ENCODE measurements around the gene CRYGN. TPM values are rescaled to one million over a fixed set of nuclear protein-coding genes. Genes with fewer than 3 reads are reported as not detected.
A peak's percentile ranks its signal among the peaks of the same experiment; 100 is the strongest.

The CRYGN gene
- total and polyA plus RNA-seq, 4 donors: under 0.01 to 0.02 TPM; not detected in 2

DNA sequence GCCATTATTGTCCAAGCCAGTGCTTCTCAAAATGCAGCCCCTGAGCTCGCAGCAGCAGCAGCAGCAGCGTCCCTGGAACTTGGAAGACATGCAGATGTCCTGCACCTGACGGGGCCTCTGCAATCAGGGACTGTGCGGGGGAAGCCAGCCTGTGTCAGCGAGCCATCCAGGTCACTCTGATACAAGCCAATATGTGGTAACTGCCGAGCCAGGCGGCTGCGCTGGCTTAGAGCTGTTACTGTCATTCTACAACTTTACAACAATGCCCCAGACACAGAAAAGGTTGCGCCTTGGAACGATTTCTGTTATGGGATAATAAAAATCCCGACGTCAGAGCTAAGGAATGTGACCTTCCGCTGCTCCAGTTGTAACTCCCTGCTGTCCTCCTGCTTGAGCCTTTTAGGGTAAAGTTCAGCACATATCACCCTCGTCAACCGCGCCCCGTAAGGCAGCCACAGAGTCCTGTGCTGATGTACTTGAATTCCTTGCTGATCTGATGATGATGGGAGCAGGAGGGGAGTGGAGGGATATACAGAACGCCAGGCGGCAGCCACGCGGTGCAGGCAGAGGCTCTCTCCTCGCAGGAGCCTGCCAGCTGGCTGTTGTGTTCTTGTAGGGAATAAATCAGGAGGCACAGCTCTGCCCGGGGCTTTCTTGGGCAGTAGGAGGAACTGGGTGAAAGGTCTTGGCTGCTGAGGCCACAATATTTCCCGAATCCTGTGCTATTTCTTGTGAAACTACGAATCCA lies 20.0 kb upstream of the CRYGN start:
- TF ChIP-seq EGR1 (IDR thresholded peaks at IDR 0.05; ENCODE audit: low read depth in 2 of 2) (no peak), YY1 (IDR thresholded peaks at IDR 0.05) (no peak), RXRA (IDR thresholded peaks at IDR 0.05) (peak; percentile 83 to 85), SP1 (IDR thresholded peaks at IDR 0.05) (peak; percentile 89), FOXA2 (IDR thresholded peaks at IDR 0.05) (peak; percentile 17), NR2F2 (IDR thresholded peaks at IDR 0.05) (peak; percentile 91), FOXA1 (IDR thresholded peaks at IDR 0.05) (no peak), RAD21 (IDR thresholded peaks at IDR 0.05) (peak; percentile 57 to 63), HNF4A (conservative IDR thresholded peaks at IDR 0.05) (peak; percentile 32 to 60), GABPA (IDR thresholded peaks at IDR 0.05 in 1 of 2, conservative IDR thresholded peaks at IDR 0.05 in 1 of 2) (no peak), JUND (IDR thresholded peaks at IDR 0.05) (peak; percentile 76 to 79), HNF4G (IDR thresholded peaks at IDR 0.05) (no peak), TAF1 (conservative IDR thresholded peaks at IDR 0.05) (no peak)
- TF ChIP-seq, protein P1, sequence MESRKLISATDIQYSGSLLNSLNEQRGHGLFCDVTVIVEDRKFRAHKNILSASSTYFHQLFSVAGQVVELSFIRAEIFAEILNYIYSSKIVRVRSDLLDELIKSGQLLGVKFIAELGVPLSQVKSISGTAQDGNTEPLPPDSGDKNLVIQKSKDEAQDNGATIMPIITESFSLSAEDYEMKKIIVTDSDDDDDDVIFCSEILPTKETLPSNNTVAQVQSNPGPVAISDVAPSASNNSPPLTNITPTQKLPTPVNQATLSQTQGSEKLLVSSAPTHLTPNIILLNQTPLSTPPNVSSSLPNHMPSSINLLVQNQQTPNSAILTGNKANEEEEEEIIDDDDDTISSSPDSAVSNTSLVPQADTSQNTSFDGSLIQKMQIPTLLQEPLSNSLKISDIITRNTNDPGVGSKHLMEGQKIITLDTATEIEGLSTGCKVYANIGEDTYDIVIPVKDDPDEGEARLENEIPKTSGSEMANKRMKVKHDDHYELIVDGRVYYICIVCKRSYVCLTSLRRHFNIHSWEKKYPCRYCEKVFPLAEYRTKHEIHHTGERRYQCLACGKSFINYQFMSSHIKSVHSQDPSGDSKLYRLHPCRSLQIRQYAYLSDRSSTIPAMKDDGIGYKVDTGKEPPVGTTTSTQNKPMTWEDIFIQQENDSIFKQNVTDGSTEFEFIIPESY (IDR thresholded peaks at IDR 0.05): no peak
- TF ChIP-seq, protein P2, sequence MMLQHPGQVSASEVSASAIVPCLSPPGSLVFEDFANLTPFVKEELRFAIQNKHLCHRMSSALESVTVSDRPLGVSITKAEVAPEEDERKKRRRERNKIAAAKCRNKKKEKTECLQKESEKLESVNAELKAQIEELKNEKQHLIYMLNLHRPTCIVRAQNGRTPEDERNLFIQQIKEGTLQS (IDR thresholded peaks at IDR 0.05): no peak
- TF ChIP-seq, protein P3, sequence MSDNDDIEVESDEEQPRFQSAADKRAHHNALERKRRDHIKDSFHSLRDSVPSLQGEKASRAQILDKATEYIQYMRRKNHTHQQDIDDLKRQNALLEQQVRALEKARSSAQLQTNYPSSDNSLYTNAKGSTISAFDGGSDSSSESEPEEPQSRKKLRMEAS (IDR thresholded peaks at IDR 0.05): no peak
- TF ChIP-seq, protein P4, sequence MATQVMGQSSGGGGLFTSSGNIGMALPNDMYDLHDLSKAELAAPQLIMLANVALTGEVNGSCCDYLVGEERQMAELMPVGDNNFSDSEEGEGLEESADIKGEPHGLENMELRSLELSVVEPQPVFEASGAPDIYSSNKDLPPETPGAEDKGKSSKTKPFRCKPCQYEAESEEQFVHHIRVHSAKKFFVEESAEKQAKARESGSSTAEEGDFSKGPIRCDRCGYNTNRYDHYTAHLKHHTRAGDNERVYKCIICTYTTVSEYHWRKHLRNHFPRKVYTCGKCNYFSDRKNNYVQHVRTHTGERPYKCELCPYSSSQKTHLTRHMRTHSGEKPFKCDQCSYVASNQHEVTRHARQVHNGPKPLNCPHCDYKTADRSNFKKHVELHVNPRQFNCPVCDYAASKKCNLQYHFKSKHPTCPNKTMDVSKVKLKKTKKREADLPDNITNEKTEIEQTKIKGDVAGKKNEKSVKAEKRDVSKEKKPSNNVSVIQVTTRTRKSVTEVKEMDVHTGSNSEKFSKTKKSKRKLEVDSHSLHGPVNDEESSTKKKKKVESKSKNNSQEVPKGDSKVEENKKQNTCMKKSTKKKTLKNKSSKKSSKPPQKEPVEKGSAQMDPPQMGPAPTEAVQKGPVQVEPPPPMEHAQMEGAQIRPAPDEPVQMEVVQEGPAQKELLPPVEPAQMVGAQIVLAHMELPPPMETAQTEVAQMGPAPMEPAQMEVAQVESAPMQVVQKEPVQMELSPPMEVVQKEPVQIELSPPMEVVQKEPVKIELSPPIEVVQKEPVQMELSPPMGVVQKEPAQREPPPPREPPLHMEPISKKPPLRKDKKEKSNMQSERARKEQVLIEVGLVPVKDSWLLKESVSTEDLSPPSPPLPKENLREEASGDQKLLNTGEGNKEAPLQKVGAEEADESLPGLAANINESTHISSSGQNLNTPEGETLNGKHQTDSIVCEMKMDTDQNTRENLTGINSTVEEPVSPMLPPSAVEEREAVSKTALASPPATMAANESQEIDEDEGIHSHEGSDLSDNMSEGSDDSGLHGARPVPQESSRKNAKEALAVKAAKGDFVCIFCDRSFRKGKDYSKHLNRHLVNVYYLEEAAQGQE (IDR thresholded peaks at IDR 0.05): no peak
- TF ChIP-seq, protein P5, sequence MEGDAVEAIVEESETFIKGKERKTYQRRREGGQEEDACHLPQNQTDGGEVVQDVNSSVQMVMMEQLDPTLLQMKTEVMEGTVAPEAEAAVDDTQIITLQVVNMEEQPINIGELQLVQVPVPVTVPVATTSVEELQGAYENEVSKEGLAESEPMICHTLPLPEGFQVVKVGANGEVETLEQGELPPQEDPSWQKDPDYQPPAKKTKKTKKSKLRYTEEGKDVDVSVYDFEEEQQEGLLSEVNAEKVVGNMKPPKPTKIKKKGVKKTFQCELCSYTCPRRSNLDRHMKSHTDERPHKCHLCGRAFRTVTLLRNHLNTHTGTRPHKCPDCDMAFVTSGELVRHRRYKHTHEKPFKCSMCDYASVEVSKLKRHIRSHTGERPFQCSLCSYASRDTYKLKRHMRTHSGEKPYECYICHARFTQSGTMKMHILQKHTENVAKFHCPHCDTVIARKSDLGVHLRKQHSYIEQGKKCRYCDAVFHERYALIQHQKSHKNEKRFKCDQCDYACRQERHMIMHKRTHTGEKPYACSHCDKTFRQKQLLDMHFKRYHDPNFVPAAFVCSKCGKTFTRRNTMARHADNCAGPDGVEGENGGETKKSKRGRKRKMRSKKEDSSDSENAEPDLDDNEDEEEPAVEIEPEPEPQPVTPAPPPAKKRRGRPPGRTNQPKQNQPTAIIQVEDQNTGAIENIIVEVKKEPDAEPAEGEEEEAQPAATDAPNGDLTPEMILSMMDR (IDR thresholded peaks at IDR 0.05; ENCODE audit: low read depth, low read length, missing input control): no peak
- no peak for DNase-seq (ENCODE audit: low spot score)
- WGBS: 13% methylated on average over 25 of the region's 25 CpGs
- Histone ChIP-seq H3K27me3 (ENCODE audit: control insufficient read depth in 4 of 4, insufficient read depth in 4 of 4, low read length in 3 of 4) (no peaks in the 10 kb centered on the region), H3K9ac (ENCODE audit: low read depth in 1 of 2, low read length in 2 of 2) (no peak overlapping the region), H3K27ac (ENCODE audit: low read depth in 1 of 2, low read length in 2 of 2) (peak overlapping the region in 1 of 2 donors; percentile 11), H3K36me3 (ENCODE audit: control insufficient read depth in 4 of 4, insufficient read depth in 3 of 4, low read depth in 1 of 4, low read length in 3 of 4) (peaks cover 0 to 3% (median 0%) of the 10 kb centered on the region in 4 donors), H3K4me1 (ENCODE audit: control insufficient read depth in 4 of 4, insufficient read depth in 4 of 4, low read length in 3 of 4) (peaks cover 0 to 12% (median 9%) of the 10 kb centered on the region in 4 donors), H3K9me3 (ENCODE audit: control insufficient read depth in 4 of 4, low read length in 3 of 4) (peaks cover 0 to 8% (median under 1%) of the 10 kb centered on the region in 4 donors), H3K4me3 (ENCODE audit: low read depth in 1 of 3, low read length in 3 of 3) (no peak overlapping the region)

All from liver (tissue), 9 donors.